ENCODE data around the gene SAMD11.

GRCh38 chr1:931380-932172 lies 7.9 kb downstream of the SAMD11 start:
- no peak for TF ChIP-seq CTCF (IDR thresholded peaks at IDR 0.05)
- TF ChIP-seq POLR2A (IDR thresholded peaks at IDR 0.05): no peak
